H9 (cell line): ENCODE results near the gene GM2A. TPM values are rescaled to one million over a fixed set of nuclear protein-coding genes. Genes with fewer than 3 reads are reported as not detected.

ENCODE experiments used
- DNase-seq: peaks from one replicate; pipeline ENCODE4 v3.0.0-alpha.2; 2017
- H2AFZ ChIP-seq: one replicate; pipeline ENCODE4 v1.6.1; 2013; ENCODE audit warnings: mild to moderate bottlenecking, low read length, control low read depth, moderate library complexity
- H2AK5ac ChIP-seq: 2 replicates; pipeline ENCODE4 v1.6.1; 2013; ENCODE audit warnings: low read length, control low read depth, mixed read lengths; ENCODE audit not compliant: insufficient read length
- H2BK120ac ChIP-seq: one replicate; pipeline ENCODE4 v1.6.1; 2013; ENCODE audit warnings: low read depth, mild to moderate bottlenecking, low read length, control low read depth, inconsistent platforms; ENCODE audit not compliant: poor library complexity, severe bottlenecking
- H2BK12ac ChIP-seq: 2 replicates; pipeline ENCODE4 v1.6.1; 2013; ENCODE audit warnings: low read length, control low read depth, mixed read lengths, low read depth; ENCODE audit not compliant: insufficient read length
- H2BK15ac ChIP-seq: 2 replicates; pipeline ENCODE4 v1.6.1; 2013; ENCODE audit warnings: low read depth, low read length, control low read depth
- H2BK20ac ChIP-seq: one replicate; pipeline ENCODE4 v1.6.1; 2013; ENCODE audit warnings: low read depth, mild to moderate bottlenecking, low read length, control low read depth, inconsistent platforms; ENCODE audit not compliant: poor library complexity, severe bottlenecking
- H2BK5ac ChIP-seq: 2 replicates; pipeline ENCODE4 v1.6.1; 2013; ENCODE audit warnings: low read length, control low read depth, mixed read lengths; ENCODE audit not compliant: insufficient read length
- H3K14ac ChIP-seq: 2 replicates; pipeline ENCODE4 v1.6.1; 2013; ENCODE audit warnings: low read length, control low read depth; ENCODE audit not compliant: insufficient read depth
- H3K18ac ChIP-seq: 2 replicates; pipeline ENCODE4 v1.6.1; 2013; ENCODE audit warnings: low read depth, mild to moderate bottlenecking, mixed read lengths, low read length, control low read depth; ENCODE audit not compliant: insufficient read length
- H3K23ac ChIP-seq: 2 replicates; pipeline ENCODE4 v1.6.1; 2013; ENCODE audit warnings: low read length, control low read depth, mixed read lengths, low read depth; ENCODE audit not compliant: insufficient read length
- H3K23me2 ChIP-seq: 2 replicates; pipeline ENCODE4 v1.6.1; 2013; ENCODE audit warnings: low read depth, mild to moderate bottlenecking, mixed read lengths, low read length, control low read depth; ENCODE audit not compliant: insufficient read length, poor library complexity, severe bottlenecking
- H3K27ac ChIP-seq: 2 replicates; pipeline ENCODE4 v1.5.1; 2013; ENCODE audit warnings: low read length, control low read depth, mixed read lengths, low read depth; ENCODE audit not compliant: insufficient read length
- H3K27me3 ChIP-seq: 2 replicates; pipeline ENCODE4 v1.6.1; 2013; ENCODE audit warnings: low read length, control low read depth, inconsistent platforms; ENCODE audit not compliant: insufficient read depth
- H3K4ac ChIP-seq: 2 replicates; pipeline ENCODE4 v1.6.1; 2013; ENCODE audit warnings: low read depth, mild to moderate bottlenecking, control low read depth, inconsistent platforms, low read length, moderate library complexity
- H3K4me1 ChIP-seq: 2 replicates; pipeline ENCODE4 v1.6.1; 2013; ENCODE audit warnings: low read length, control low read depth, inconsistent platforms; ENCODE audit not compliant: insufficient read depth
- H3K4me2 ChIP-seq: 2 replicates; pipeline ENCODE4 v1.6.1; 2013; ENCODE audit warnings: low read length, control low read depth, mixed read lengths; ENCODE audit not compliant: insufficient read length, insufficient read depth
- H3K56ac ChIP-seq: 2 replicates; pipeline ENCODE4 v1.6.1; 2013; ENCODE audit warnings: low read depth, mild to moderate bottlenecking, mixed read lengths, low read length, control low read depth; ENCODE audit not compliant: insufficient read length
- H3K79me1 ChIP-seq: 2 replicates; pipeline ENCODE4 v1.6.1; 2013; ENCODE audit warnings: low read depth, mild to moderate bottlenecking, moderate library complexity, low read length, control low read depth, inconsistent platforms; ENCODE audit not compliant: insufficient read depth, poor library complexity, severe bottlenecking
- H3K79me2 ChIP-seq: 2 replicates; pipeline ENCODE4 v1.6.1; 2013; ENCODE audit warnings: low read length, control low read depth, inconsistent platforms; ENCODE audit not compliant: insufficient read depth
- H3K9ac ChIP-seq: 2 replicates; pipeline ENCODE4 v1.6.1; 2013; ENCODE audit warnings: low read length, control low read depth, mixed read lengths; ENCODE audit not compliant: insufficient read length; ENCODE audit errors: extremely low read depth
- H3K9me3 ChIP-seq: one replicate; pipeline ENCODE4 v1.6.1; 2013; ENCODE audit warnings: low read depth, low read length, inconsistent platforms; ENCODE audit not compliant: control insufficient read depth
- H3T11ph ChIP-seq: one replicate; pipeline ENCODE4 v1.6.1; 2013; ENCODE audit warnings: mild to moderate bottlenecking, low read length, control low read depth, inconsistent platforms
- H4K20me1 ChIP-seq: one replicate; pipeline ENCODE4 v1.6.1; 2013; ENCODE audit not compliant: control insufficient read depth, insufficient read length, insufficient read depth
- H4K5ac ChIP-seq: 2 replicates; pipeline ENCODE4 v1.6.1; 2013; ENCODE audit warnings: low read depth, mild to moderate bottlenecking, mixed read lengths, low read length, control low read depth; ENCODE audit not compliant: insufficient read length
- H4K8ac ChIP-seq: replicated peaks from 2 replicates; pipeline ENCODE4 v1.6.1; 2013; ENCODE audit warnings: low read length, control low read depth, mixed read lengths, low read depth; ENCODE audit not compliant: insufficient read length
- H4K91ac ChIP-seq: 2 replicates; pipeline ENCODE4 v1.6.1; 2013; ENCODE audit warnings: low read depth, mild to moderate bottlenecking, moderate library complexity, mixed read lengths, low read length, control low read depth; ENCODE audit not compliant: insufficient read length
- H3K27ac Mint-ChIP-seq, 3 experiments: 2 replicates in 2 of 3; 3 replicates in 1 of 3; pipeline ENCODE4 v1.8.0; 2020 to 2021; ENCODE audit warnings: mixed read lengths in 3 of 3, mild to moderate bottlenecking in 1 of 3, moderate library complexity in 1 of 3
- H3K27me3 Mint-ChIP-seq: 2 replicates; pipeline ENCODE4 v1.8.0; 2021; ENCODE audit warnings: low read depth, mild to moderate bottlenecking, moderate library complexity, mixed read lengths
- H3K36me3 Mint-ChIP-seq, 3 experiments: 2 replicates in 2 of 3; 3 replicates in 1 of 3; pipeline ENCODE4 v1.8.0; 2020 to 2021; ENCODE audit warnings: low read depth in 3 of 3, mixed read lengths in 3 of 3; ENCODE audit not compliant: insufficient read depth in 1 of 3
- H3K4me1 Mint-ChIP-seq, 2 experiments: 2 replicates each; pipeline ENCODE4 v1.8.0; 2020; ENCODE audit warnings: mixed read lengths in 2 of 2
- H3K4me3 Mint-ChIP-seq, 2 experiments: 2 replicates in 1 of 2; 3 replicates in 1 of 2; pipeline ENCODE4 v1.8.0; 2020 to 2021; ENCODE audit warnings: mild to moderate bottlenecking in 2 of 2, mixed read lengths in 2 of 2, moderate library complexity in 1 of 2
- H3K9me3 Mint-ChIP-seq, 2 experiments: 2 replicates in 1 of 2; 3 replicates in 1 of 2; pipeline ENCODE4 v1.8.0; 2020; ENCODE audit warnings: mild to moderate bottlenecking in 2 of 2, mixed read lengths in 2 of 2, moderate library complexity in 1 of 2
- WGBS: extraction: QIAGEN DNeasy Blood & Tissue Kit; methylation state at CpG from one replicate; pipeline ENCODE4 v1.1.7; 2013; ENCODE audit warnings: missing lambda C conversion rate, low lambda C conversion rate, mixed read lengths; ENCODE audit not compliant: insufficient read length; ENCODE audit errors: extremely low coverage; 5-methylcytosine and 5-hydroxymethylcytosine counted together
- total RNA-seq: library from RNA; stranded (reverse); gene quantifications from 2 replicates; pipeline ENCODE4 v1.2.1, GENCODE V29; 2021
- TF ChIP-seq, protein P1 (sequence below): fragments of 200-600 bp; sonication (generic); conservative IDR thresholded peaks from 3 replicates; pipeline ENCODE4 v1.8.0; 2021; ENCODE audit warnings: antibody characterized with exemption, mild to moderate bottlenecking

Gene GM2A
- total RNA-seq, 1 experiment from 2014 or later, result 27.8 TPM

- H2BK5ac ChIP-seq, result no peak overlapping the region
- H3K9me3 Mint-ChIP-seq, result no peaks in the 10 kb centered on the region
- TF ChIP-seq, protein P1, sequence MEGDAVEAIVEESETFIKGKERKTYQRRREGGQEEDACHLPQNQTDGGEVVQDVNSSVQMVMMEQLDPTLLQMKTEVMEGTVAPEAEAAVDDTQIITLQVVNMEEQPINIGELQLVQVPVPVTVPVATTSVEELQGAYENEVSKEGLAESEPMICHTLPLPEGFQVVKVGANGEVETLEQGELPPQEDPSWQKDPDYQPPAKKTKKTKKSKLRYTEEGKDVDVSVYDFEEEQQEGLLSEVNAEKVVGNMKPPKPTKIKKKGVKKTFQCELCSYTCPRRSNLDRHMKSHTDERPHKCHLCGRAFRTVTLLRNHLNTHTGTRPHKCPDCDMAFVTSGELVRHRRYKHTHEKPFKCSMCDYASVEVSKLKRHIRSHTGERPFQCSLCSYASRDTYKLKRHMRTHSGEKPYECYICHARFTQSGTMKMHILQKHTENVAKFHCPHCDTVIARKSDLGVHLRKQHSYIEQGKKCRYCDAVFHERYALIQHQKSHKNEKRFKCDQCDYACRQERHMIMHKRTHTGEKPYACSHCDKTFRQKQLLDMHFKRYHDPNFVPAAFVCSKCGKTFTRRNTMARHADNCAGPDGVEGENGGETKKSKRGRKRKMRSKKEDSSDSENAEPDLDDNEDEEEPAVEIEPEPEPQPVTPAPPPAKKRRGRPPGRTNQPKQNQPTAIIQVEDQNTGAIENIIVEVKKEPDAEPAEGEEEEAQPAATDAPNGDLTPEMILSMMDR, result no peak
- WGBS, result no CpG with 5 or more reads among the region's 13 CpGs
- peak overlapping the region in 1 of 3 experiments; percentile 63; a peak in 1 of 7 replicates for H3K27ac Mint-ChIP-seq
- no peak overlapping the region for H2BK120ac ChIP-seq
- no peak overlapping the region for H3K4me2 ChIP-seq
- no peak overlapping the region for H3K9ac ChIP-seq
- H3K36me3 Mint-ChIP-seq, result no peaks in the 10 kb centered on the region
- no peaks in the 10 kb centered on the region for H4K20me1 ChIP-seq
- H3K9me3 ChIP-seq, result no peaks in the 10 kb centered on the region
- H4K8ac ChIP-seq, result no peak overlapping the region
- H2BK12ac ChIP-seq, result no peak overlapping the region
- no peak overlapping the region for H3K27ac ChIP-seq
- no peak overlapping the region for H2AFZ ChIP-seq
- H3K79me2 ChIP-seq, result no peaks in the 10 kb centered on the region
- peaks cover 8% of the 10 kb centered on the region for H3K27me3 Mint-ChIP-seq
- H3K23ac ChIP-seq, result no peak overlapping the region
- no peak overlapping the region for H3K14ac ChIP-seq
- no peak overlapping the region for H4K5ac ChIP-seq
- H3K56ac ChIP-seq, result no peak overlapping the region
- no peak overlapping the region for H2BK20ac ChIP-seq
- peaks cover 2 to 7% of the 10 kb centered on the region in 2 experiments; a peak in 1 of 4 replicates for H3K4me1 Mint-ChIP-seq
- H3K18ac ChIP-seq, result no peak overlapping the region
- H4K91ac ChIP-seq, result no peak overlapping the region
- no peak for DNase-seq
- no peak overlapping the region for H3T11ph ChIP-seq
- H3K23me2 ChIP-seq, result no peaks in the 10 kb centered on the region
- H3K4me1 ChIP-seq, result no peaks in the 10 kb centered on the region
- no peak overlapping the region for H3K4me3 Mint-ChIP-seq
- H3K4ac ChIP-seq, result no peak overlapping the region
- no peaks in the 10 kb centered on the region for H3K79me1 ChIP-seq
- no peak overlapping the region for H2AK5ac ChIP-seq
- no peak overlapping the region for H2BK15ac ChIP-seq
- no peaks in the 10 kb centered on the region for H3K27me3 ChIP-seq
Measured at GRCh38 chr5:151281001-151281639, 28.1 kb downstream of the GM2A start.
